Fibroblast of lung (primary cell): ENCODE measurements around the gene MRPS25. TPM values are rescaled to one million over a fixed set of nuclear protein-coding genes. Genes with fewer than 3 reads are reported as not detected.

ENCODE experiments used
- DNase-seq, 2 donors: peaks; one replicate each; pipeline versions ENCODE4 v3.0.0 to v3.0.0-alpha.2; 2010; ENCODE audit warnings: low read depth in 2 of 2
- H2AFZ ChIP-seq: 2 replicates; pipeline ENCODE4 v1.5.1; 2012; ENCODE audit warnings: low read length, control low read depth, inconsistent platforms
- H3K27ac ChIP-seq: 2 replicates; pipeline ENCODE4 v1.5.1; 2011; ENCODE audit warnings: low read length, control low read depth; ENCODE audit not compliant: insufficient read depth
- H3K27me3 ChIP-seq: 2 replicates; pipeline ENCODE4 v1.5.1; 2011; ENCODE audit warnings: mild to moderate bottlenecking, low read length; ENCODE audit not compliant: control insufficient read depth, insufficient read depth
- H3K36me3 ChIP-seq: 2 replicates; pipeline ENCODE4 v1.5.1; 2011; ENCODE audit warnings: low read length; ENCODE audit not compliant: control insufficient read depth, insufficient read depth
- H3K4me1 ChIP-seq: 2 replicates; pipeline ENCODE4 v1.5.1; 2011; ENCODE audit warnings: low read length; ENCODE audit not compliant: control insufficient read depth, insufficient read depth; ENCODE audit errors: extremely low read depth
- H3K4me2 ChIP-seq: 2 replicates; pipeline ENCODE4 v1.5.1; 2011; ENCODE audit warnings: low read length, control low read depth; ENCODE audit not compliant: insufficient read depth; ENCODE audit errors: extremely low read depth
- H3K4me3 ChIP-seq, 4 experiments: fragments of 200-600 bp in 1 of 4; sonication (generic) in 1 of 4; replicated peaks in 1 of 4; 2 replicates each; pipeline ENCODE4 v1.5.1; 2011 to 2016; ENCODE audit warnings: low read length in 4 of 4, low read depth in 3 of 4, mild to moderate bottlenecking in 3 of 4, control low read depth in 2 of 4, inconsistent platforms in 1 of 4, mixed read lengths in 1 of 4; ENCODE audit not compliant: insufficient read depth in 1 of 4; ENCODE audit errors: control extremely low read depth in 1 of 4
- H3K79me2 ChIP-seq: 2 replicates; pipeline ENCODE4 v1.5.1; 2012; ENCODE audit warnings: mild to moderate bottlenecking, low read length, inconsistent platforms; ENCODE audit not compliant: control insufficient read depth, insufficient read depth
- H3K9ac ChIP-seq: 2 replicates; pipeline ENCODE4 v1.5.1; 2011; ENCODE audit warnings: mild to moderate bottlenecking, low read length, control low read depth; ENCODE audit not compliant: insufficient read depth
- H3K9me3 ChIP-seq: 2 replicates; pipeline ENCODE4 v1.5.1; 2012; ENCODE audit warnings: low read depth, low read length; ENCODE audit not compliant: control insufficient read depth, insufficient read depth
- H4K20me1 ChIP-seq: 2 replicates; pipeline ENCODE4 v1.5.1; 2011; ENCODE audit warnings: low read length; ENCODE audit not compliant: control insufficient read depth, insufficient read depth; ENCODE audit errors: extremely low read depth
- CTCF ChIP-seq, 2 donors: IDR thresholded peaks in 1 of 2; conservative IDR thresholded peaks in 1 of 2; 1 replicate in 1 of 2; 2 replicates in 1 of 2; pipeline ENCODE4 v1.5.1; 2011 to 2012; ENCODE audit warnings: low read length in 2 of 2, control low read depth in 1 of 2, inconsistent platforms in 1 of 2, low read depth in 1 of 2, mild to moderate bottlenecking in 1 of 2
- EZH2 ChIP-seq: IDR thresholded peaks from 2 replicates; pipeline ENCODE4 v1.5.1; 2012; ENCODE audit warnings: low read length, control low read depth, mild to moderate bottlenecking; ENCODE audit errors: missing control alignments
- polyA plus RNA-seq, 2 donors: library from polyadenylated mRNA; depleted of rRNA in 1 of 2; stranded (reverse) in 1 of 2; unstranded in 1 of 2; fragments of >200 nt; gene quantifications; 2 replicates each; pipeline ENCODE4 v1.2.1, GENCODE V29; 2011 to 2012; ENCODE audit warnings: missing spikeins in 1 of 2
- total RNA-seq: library from RNA; depleted of rRNA; stranded (reverse); fragments of >200 nt; gene quantifications from 2 replicates; pipeline ENCODE4 v1.2.1, GENCODE V29; 2014

Gene MRPS25
- total and polyA plus RNA-seq, 2 donors (not counting 1 experiment from before 2014, with no cell fraction given) = 16.5 to 17.4 TPM

GRCh38 chr3:15063238-15063637 lies 1.9 kb downstream of the MRPS25 start:
- Histone ChIP-seq H3K9me3 (no peaks in the 10 kb centered on the region), H2AFZ (no peak overlapping the region), H3K4me1 (no peaks in the 10 kb centered on the region), H3K9ac (no peak overlapping the region), H3K27me3 (no peaks in the 10 kb centered on the region), H3K4me2 (no peak overlapping the region), H3K36me3 (peaks cover 4% of the 10 kb centered on the region), H3K79me2 (peaks cover 21% of the 10 kb centered on the region), H3K27ac (no peak overlapping the region), H4K20me1 (no peaks in the 10 kb centered on the region), H3K4me3 (peak overlapping the region in 1 of 4 experiments; percentile 92)
- DNase-seq = no peak
- TF ChIP-seq CTCF (conservative IDR thresholded peaks at IDR 0.05 in 1 of 2, IDR thresholded peaks at IDR 0.05 in 1 of 2; ENCODE audit: low read depth in 1 of 2, low read length in 2 of 2) = no peak
- TF ChIP-seq EZH2 = no peak

GRCh38 chr3:15060029-15060428 lies 5.1 kb downstream of the MRPS25 start:
- Histone ChIP-seq H3K27me3 (no peaks in the 10 kb centered on the region), H3K79me2 (peaks cover 31% of the 10 kb centered on the region), H3K4me3 (no peak overlapping the region), H4K20me1 (no peaks in the 10 kb centered on the region), H3K9ac (no peak overlapping the region), H3K4me2 (no peak overlapping the region), H3K36me3 (peaks cover 10% of the 10 kb centered on the region), H3K27ac (no peak overlapping the region), H3K9me3 (no peaks in the 10 kb centered on the region), H2AFZ (no peak overlapping the region), H3K4me1 (no peaks in the 10 kb centered on the region)
- DNase-seq = no peak
- TF ChIP-seq CTCF (conservative IDR thresholded peaks at IDR 0.05 in 1 of 2, IDR thresholded peaks at IDR 0.05 in 1 of 2; ENCODE audit: low read depth in 1 of 2, low read length in 2 of 2) = no peak
- no peak for TF ChIP-seq EZH2

GRCh38 chr3:15056676-15057404 lies 8.3 kb downstream of the MRPS25 start:
- no peaks in the 10 kb centered on the region for H3K4me1 ChIP-seq
- H3K27me3 ChIP-seq = no peaks in the 10 kb centered on the region
- H3K9ac ChIP-seq = no peak overlapping the region
- no peak overlapping the region for H3K4me2 ChIP-seq
- H4K20me1 ChIP-seq = no peaks in the 10 kb centered on the region
- TF ChIP-seq CTCF (conservative IDR thresholded peaks at IDR 0.05 in 1 of 2, IDR thresholded peaks at IDR 0.05 in 1 of 2; ENCODE audit: low read depth in 1 of 2, low read length in 2 of 2) (no peak), EZH2 (no peak)
- H3K36me3 ChIP-seq = peaks cover 14% of the 10 kb centered on the region
- no peak overlapping the region for H3K27ac ChIP-seq
- no peak overlapping the region for H2AFZ ChIP-seq
- DNase-seq = no peak
- no peak overlapping the region for H3K4me3 ChIP-seq
- H3K9me3 ChIP-seq = no peaks in the 10 kb centered on the region
- peaks cover 15% of the 10 kb centered on the region for H3K79me2 ChIP-seq
